Colonic mucosa (tissue), 4 donors: Measurements from ENCODE around the gene EPHB2. TPM values are rescaled to one million over a fixed set of nuclear protein-coding genes. Genes with fewer than 3 reads are reported as not detected.

Source experiments
- DNase-seq: peaks from one replicate; pipeline ENCODE4 v3.0.0-alpha.2; 2020
- H3K27ac ChIP-seq: fragments of 200-600 bp; one replicate; pipeline ENCODE4 v1.8.0; 2021
- H3K27me3 ChIP-seq: fragments of 200-600 bp; one replicate; pipeline ENCODE4 v1.8.0; 2021
- H3K36me3 ChIP-seq: fragments of 200-600 bp; one replicate; pipeline ENCODE4 v1.8.0; 2021
- H3K4me1 ChIP-seq: fragments of 200-600 bp; one replicate; pipeline ENCODE4 v1.8.0; 2021; ENCODE audit warnings: mild to moderate bottlenecking
- H3K4me3 ChIP-seq: fragments of 200-600 bp; one replicate; pipeline ENCODE4 v1.8.0; 2021
- H3K9ac ChIP-seq, 2 donors: one replicate each; pipeline ENCODE4 v1.7.0; 2013; ENCODE audit warnings: control low read depth in 2 of 2, low read depth in 2 of 2, low read length in 2 of 2
- H3K9me3 ChIP-seq: fragments of 200-600 bp; one replicate; pipeline ENCODE4 v1.8.0; 2021
- intact Hi-C: fragments of 100-400 bp; cut with DNase I; formaldehyde crosslinking; loops from one replicate; pipeline ENCODE4 v1.14.1; 2022
- total RNA-seq, 2 donors: library from RNA; stranded (reverse); fragmentation: NEBNext Ultra II Directional in 1 of 2; extraction: Animal tissue kit (Norgen Biotek cat#: 25700) in 1 of 2; gene quantifications; one replicate each; pipeline ENCODE4 v1.2.1, GENCODE V29; 2021
- TF ChIP-seq, protein P1 (sequence below): fragments of 200-600 bp; IDR thresholded peaks from one replicate; pipeline ENCODE4 v1.8.0; 2022; ENCODE audit warnings: antibody characterized with exemption, mild to moderate bottlenecking
- donor health status: healthy.
- donor health status: DM: no; HTN: no; CAD: no.
- donor health status: DM: no; HTN: no; CAD: no.

Gene EPHB2
- total RNA-seq, 2 donors from 2014 or later, result 71.9 to 150 TPM

DNA sequence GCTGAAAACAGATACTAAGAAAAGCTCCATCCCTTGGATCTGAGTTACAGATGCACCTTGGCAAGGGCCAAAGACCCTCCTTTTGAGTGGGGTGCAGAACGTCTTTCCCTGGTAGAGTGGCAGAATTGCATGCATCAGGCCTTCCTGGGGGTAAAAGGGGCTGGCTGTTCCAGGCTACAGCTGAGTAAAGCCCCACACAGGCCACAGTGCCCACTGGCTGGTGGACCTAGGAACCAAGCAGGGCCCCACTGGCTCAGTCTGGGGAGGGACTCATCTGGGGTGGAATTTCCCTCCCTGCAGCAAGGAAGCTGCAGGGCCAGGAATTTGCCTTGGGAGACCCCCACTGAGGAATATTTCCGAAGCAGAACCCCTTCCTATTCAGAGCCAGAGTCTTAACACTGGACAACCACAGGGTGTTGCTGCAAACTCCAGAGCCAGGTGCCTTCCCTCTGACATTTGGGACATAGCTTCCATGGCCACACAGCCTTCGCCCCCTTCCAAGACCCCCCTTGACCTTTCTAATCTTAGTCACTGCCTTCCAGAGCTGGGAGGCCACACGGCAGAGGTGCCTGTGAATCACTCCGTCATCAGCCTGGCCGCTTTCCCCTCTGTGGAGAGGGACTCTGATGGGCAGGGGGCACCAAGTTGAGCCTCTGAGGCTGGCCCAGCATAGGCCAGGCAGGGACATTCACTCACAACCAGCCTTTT, 209.5 kb downstream of the EPHB2 start:
- no peak overlapping the region for H3K4me3 ChIP-seq
- no peak for DNase-seq
- H3K27ac ChIP-seq, result no peak overlapping the region
- intact Hi-C loops, result no loop called here
- no peaks in the 10 kb centered on the region for H3K27me3 ChIP-seq
- no peak overlapping the region for H3K9ac ChIP-seq
- no peaks in the 10 kb centered on the region for H3K36me3 ChIP-seq
- TF ChIP-seq, protein P1, sequence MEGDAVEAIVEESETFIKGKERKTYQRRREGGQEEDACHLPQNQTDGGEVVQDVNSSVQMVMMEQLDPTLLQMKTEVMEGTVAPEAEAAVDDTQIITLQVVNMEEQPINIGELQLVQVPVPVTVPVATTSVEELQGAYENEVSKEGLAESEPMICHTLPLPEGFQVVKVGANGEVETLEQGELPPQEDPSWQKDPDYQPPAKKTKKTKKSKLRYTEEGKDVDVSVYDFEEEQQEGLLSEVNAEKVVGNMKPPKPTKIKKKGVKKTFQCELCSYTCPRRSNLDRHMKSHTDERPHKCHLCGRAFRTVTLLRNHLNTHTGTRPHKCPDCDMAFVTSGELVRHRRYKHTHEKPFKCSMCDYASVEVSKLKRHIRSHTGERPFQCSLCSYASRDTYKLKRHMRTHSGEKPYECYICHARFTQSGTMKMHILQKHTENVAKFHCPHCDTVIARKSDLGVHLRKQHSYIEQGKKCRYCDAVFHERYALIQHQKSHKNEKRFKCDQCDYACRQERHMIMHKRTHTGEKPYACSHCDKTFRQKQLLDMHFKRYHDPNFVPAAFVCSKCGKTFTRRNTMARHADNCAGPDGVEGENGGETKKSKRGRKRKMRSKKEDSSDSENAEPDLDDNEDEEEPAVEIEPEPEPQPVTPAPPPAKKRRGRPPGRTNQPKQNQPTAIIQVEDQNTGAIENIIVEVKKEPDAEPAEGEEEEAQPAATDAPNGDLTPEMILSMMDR, result no peak
- H3K4me1 ChIP-seq, result no peaks in the 10 kb centered on the region
- H3K9me3 ChIP-seq, result no peaks in the 10 kb centered on the region

DNA sequence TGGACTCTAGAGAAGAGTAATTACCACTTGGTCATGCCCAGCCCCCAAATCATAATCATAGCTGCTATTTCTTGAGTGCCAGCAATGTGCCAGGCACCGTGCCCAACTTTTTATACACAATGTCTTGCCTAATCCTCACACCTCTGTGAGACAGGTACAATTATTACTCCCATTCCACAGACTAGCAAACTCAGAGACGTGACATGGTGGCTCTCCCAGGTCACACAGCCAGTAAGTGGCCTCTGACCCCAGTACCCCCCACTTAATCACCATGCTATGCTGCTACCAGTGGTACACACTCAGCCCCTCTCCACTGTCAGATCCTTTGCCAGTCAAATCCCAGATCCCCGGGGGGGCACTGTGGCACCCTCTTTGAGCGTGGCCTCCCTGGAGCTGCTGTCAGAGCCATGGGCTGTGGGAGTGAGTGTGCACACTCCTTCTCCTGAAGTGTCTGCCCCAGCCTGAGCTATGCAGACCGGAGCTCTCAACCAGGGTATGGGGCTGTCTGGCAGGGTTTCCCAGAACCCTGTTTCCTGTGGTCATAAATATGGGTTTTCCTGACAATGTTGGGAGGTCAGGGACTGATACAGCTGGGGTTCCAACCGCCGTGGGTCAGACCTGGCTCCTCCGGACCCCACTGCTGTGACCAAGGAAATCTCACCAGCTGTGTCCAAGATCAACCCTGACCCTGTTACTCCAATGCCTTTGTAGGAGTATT, 210.3 kb downstream of the EPHB2 start:
- no peaks in the 10 kb centered on the region for H3K4me1 ChIP-seq
- intact Hi-C loops, result no loop called here
- H3K27ac ChIP-seq, result no peak overlapping the region

DNA sequence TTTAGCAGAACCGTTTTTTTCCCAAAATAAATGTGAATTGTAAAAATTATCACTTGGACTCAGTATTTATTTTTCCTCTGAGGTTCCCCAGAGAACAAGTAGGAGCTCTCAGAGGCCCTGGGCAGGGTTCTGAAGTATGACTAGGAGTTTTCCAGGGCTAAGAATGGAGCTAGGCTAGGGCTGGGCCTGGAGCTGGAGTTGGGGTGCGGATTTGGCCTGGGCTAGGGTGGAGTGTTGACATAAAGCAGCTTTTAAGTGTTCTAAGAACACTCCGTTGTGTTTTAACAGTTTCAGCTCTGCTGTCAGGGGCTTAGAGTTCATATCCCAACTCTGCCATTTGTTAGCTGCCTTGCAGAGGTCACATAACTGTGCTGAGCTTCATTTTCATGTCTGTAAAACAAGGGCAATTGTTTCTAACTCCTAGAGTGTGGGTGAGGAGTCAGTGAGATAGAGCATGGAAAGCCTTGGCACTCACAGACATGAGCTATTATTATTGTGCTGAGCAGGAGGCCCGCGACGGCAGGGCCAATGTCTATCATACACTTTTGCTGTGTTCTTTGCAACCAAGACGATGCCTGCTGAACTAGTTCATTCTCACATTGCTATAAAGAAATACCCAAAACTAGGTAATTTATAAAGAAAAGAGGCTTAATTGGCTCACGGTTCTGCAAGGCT, 210.9 kb downstream of the EPHB2 start:
- Histone ChIP-seq H3K9me3 (no peaks in the 10 kb centered on the region), H3K27me3 (no peaks in the 10 kb centered on the region), H3K4me3 (no peak overlapping the region), H3K36me3 (no peaks in the 10 kb centered on the region), H3K27ac (no peak overlapping the region), H3K4me1 (no peaks in the 10 kb centered on the region), H3K9ac (no peak overlapping the region)
- intact Hi-C loops, result no loop called here
- no peak for DNase-seq
- TF ChIP-seq, protein P1, result no peak

More for the DNA sequence above, 210.3 kb downstream of the EPHB2 start:
- Histone ChIP-seq H3K9me3 (no peaks in the 10 kb centered on the region), H3K27me3 (no peaks in the 10 kb centered on the region), H3K9ac (no peak overlapping the region), H3K36me3 (no peaks in the 10 kb centered on the region), H3K4me3 (no peak overlapping the region)
- DNase-seq, result no peak
- TF ChIP-seq, protein P1, result no peak

DNA sequence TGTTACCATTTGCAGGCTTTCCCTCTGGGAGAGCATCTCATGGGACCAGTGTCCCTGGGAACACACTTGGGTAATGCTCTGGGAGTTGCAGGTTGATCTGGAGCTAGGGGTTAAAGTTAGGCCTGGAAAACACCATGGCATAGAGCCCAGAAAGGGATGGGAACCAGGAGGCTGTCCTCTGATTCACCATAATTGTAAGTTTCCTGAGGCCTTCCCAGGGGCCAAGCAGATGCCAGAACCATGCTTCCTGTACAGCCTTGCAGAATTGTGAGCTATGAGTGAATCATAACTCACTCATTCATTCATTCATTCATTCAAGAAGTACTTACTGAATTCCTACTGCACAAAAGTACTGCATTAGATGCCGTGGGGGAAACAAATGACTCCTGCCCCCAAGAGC, 212.0 kb downstream of the EPHB2 start:
- Histone ChIP-seq H3K4me1 (no peaks in the 10 kb centered on the region), H3K9me3 (no peaks in the 10 kb centered on the region), H3K4me3 (no peak overlapping the region), H3K27ac (no peak overlapping the region), H3K27me3 (no peaks in the 10 kb centered on the region), H3K36me3 (no peaks in the 10 kb centered on the region), H3K9ac (no peak overlapping the region)
- no peak for DNase-seq
- TF ChIP-seq, protein P1, result no peak
- intact Hi-C loops, result no loop called here

DNA sequence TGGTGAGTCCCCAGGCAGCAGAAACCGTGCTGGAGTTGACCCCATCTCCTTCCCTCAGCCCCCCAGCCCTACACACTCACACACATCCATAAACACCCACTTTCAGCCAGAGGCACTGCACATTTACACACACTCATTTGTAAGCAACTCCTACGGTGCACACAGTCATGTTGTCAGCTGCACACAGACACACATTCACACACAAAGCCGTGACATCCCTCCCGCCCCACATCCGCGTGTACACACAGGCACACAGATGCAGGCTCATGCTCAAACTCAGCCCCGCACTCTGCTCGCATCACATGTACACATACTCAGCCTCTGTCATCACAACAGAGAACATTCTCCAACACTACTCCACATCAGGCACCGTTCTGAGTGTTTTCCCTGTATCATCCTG, 214.5 kb downstream of the EPHB2 start:
- TF ChIP-seq, protein P1, result no peak
- no peak overlapping the region for H3K4me3 ChIP-seq
- no peak overlapping the region for H3K9ac ChIP-seq
- no peaks in the 10 kb centered on the region for H3K36me3 ChIP-seq
- H3K27ac ChIP-seq, result no peak overlapping the region
- no peak for DNase-seq
- intact Hi-C loops, result no loop called here
- H3K9me3 ChIP-seq, result no peaks in the 10 kb centered on the region
- H3K27me3 ChIP-seq, result no peaks in the 10 kb centered on the region
- H3K4me1 ChIP-seq, result no peaks in the 10 kb centered on the region
